Thyroid gland (tissue), 4 donors: Measurements from ENCODE around the gene DENND4C.

Source experiments
- POLR2A ChIP-seq, 2 donors: fragments of 450-650 bp; IDR thresholded peaks; one replicate each; pipeline ENCODE4 v1.6.1; 2017; ENCODE audit warnings: antibody characterized with exemption in 2 of 2, mild to moderate bottlenecking in 2 of 2, moderate library complexity in 1 of 2
- TF ChIP-seq, protein P1 (sequence below), 6 experiments: fragments of 200-600 bp in 3 of 6; fragments of 450-650 bp in 3 of 6; sonication (generic) in 3 of 6; IDR thresholded peaks; one replicate each; pipeline ENCODE4 v1.5.1; 2016 to 2019; ENCODE audit warnings: antibody characterized with exemption in 6 of 6, mild to moderate bottlenecking in 2 of 6, inconsistent platforms in 1 of 6, moderate library complexity in 1 of 6

DNA sequence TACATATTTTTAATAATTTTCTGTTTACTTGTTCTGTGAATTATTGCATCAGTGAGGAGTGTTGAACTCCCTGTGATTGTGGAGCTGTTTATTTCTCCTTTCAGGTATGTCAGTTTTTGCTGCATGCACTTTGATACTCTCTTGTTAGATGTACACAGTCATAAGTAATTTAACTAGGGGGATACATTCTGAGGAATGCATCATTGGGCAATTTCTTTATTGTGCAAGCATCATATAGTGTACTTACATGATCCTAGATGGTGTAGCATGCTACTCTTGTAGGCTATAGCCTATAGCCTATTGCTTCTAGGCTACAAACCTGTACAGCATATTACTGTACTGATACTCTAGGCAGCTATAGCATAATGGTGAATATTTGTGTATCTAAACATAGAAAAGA, 9.5 kb downstream of the DENND4C start:
- TF ChIP-seq, protein P1, sequence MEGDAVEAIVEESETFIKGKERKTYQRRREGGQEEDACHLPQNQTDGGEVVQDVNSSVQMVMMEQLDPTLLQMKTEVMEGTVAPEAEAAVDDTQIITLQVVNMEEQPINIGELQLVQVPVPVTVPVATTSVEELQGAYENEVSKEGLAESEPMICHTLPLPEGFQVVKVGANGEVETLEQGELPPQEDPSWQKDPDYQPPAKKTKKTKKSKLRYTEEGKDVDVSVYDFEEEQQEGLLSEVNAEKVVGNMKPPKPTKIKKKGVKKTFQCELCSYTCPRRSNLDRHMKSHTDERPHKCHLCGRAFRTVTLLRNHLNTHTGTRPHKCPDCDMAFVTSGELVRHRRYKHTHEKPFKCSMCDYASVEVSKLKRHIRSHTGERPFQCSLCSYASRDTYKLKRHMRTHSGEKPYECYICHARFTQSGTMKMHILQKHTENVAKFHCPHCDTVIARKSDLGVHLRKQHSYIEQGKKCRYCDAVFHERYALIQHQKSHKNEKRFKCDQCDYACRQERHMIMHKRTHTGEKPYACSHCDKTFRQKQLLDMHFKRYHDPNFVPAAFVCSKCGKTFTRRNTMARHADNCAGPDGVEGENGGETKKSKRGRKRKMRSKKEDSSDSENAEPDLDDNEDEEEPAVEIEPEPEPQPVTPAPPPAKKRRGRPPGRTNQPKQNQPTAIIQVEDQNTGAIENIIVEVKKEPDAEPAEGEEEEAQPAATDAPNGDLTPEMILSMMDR (IDR thresholded peaks at IDR 0.05): no peak
- TF ChIP-seq POLR2A (IDR thresholded peaks at IDR 0.05): no peak
